Mucosa of gallbladder (tissue), 1 donor: ENCODE measurements around the gene CXCL16. TPM values are rescaled to one million over a fixed set of nuclear protein-coding genes. Genes with fewer than 3 reads are reported as not detected.
A peak's percentile ranks its signal among the peaks of the same experiment; 100 is the strongest.

ENCODE experiments used
- DNase-seq: peaks from one replicate; pipeline ENCODE4 v3.0.0-alpha.2; 2020; ENCODE audit warnings: low spot score
- total RNA-seq: library from RNA; stranded (reverse); gene quantifications from one replicate; pipeline ENCODE4 v1.2.1, GENCODE V29; 2021
- donor health status: DM: no; HTN: no; CAD: no.

CXCL16 gene
- total RNA-seq: 92.6 TPM

- peak; percentile 48 for DNase-seq
Measured at GRCh38 chr17:4739122-4740024, at the start of gene CXCL16, which contains the start of gene ZMYND15. Gene CXCL16 (minus strand): TSS chr17:4739928. CDS start chr17:4739339, 589 bp downstream. Gene ZMYND15 (plus strand): TSS chr17:4739833. CDS start chr17:4740549, 716 bp downstream.

GRCh38 chr17:4788807-4789700 lies 49.3 kb upstream of the CXCL16 start, which contains the start of gene GLTPD2:
Gene GLTPD2 (plus strand): TSS chr17:4788964. CDS start chr17:4789012, 48 bp downstream.
- no peak for DNase-seq

DNA sequence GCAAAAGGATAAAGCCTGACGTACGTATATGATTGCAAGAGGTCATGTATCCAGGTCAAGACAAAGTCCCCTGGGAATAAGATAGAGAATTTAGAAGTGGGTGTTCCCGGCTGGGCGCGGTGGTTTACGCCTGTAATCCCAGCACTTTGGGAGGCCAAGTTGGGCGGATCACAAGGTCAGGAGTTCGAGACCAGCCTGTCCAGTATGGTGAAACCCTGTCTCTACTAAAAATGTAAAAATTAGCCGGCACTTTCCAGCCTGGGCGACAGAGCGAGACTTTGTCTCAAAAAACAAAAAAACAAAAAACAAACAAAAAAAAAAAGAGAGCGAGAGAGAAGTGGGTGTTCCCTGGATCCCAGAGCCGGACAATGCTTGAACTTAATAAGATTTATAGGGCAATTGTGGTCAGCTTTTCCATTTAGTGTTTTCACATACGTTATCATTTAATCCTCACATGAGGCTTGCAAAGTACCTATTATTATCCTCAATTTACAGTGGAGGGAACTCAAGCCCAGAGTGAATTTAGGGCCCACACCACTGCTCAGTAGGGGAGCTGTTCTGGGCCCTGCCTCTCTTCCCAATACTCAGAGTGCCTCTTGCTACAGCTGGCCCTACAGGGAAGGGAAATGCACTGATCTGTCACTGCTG lies 48.6 kb upstream of the CXCL16 start:
- DNase-seq: no peak

GRCh38 chr17:4786516-4786915 lies 46.8 kb upstream of the CXCL16 start:
- no peak for DNase-seq

GRCh38 chr17:4786106-4786511 lies 46.4 kb upstream of the CXCL16 start, which contains the start of gene VMO1:
Gene VMO1 (minus strand): TSS chr17:4786364. CDS start chr17:4786352, 12 bp downstream.
- DNase-seq: no peak

GRCh38 chr17:4785311-4786105 lies 45.8 kb upstream of the CXCL16 start:
- DNase-seq: no peak

DNA sequence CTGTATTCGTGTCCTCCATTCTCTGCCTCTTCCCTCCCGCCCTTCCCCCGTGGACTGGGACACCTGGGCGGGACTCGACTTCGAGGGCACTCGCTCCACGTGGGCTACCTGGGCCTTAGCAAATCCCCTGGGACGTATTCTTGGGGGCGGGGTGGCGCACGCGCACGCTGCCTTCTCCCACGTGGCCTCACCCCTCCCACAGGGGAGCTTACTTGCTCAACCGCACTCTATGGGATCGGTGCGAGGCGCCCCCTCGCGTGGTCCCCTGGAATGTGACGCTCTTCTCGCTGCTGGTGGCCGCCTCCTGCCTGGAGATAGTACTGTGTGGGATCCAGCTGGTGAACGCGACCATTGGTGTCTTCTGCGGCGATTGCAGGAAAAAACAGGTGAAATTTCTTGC lies 42.9 kb upstream of the CXCL16 start:
- DNase-seq: no peak

- no peak for DNase-seq
Measured at GRCh38 chr17:4780325-4780955, 40.7 kb upstream of the CXCL16 start.

DNA sequence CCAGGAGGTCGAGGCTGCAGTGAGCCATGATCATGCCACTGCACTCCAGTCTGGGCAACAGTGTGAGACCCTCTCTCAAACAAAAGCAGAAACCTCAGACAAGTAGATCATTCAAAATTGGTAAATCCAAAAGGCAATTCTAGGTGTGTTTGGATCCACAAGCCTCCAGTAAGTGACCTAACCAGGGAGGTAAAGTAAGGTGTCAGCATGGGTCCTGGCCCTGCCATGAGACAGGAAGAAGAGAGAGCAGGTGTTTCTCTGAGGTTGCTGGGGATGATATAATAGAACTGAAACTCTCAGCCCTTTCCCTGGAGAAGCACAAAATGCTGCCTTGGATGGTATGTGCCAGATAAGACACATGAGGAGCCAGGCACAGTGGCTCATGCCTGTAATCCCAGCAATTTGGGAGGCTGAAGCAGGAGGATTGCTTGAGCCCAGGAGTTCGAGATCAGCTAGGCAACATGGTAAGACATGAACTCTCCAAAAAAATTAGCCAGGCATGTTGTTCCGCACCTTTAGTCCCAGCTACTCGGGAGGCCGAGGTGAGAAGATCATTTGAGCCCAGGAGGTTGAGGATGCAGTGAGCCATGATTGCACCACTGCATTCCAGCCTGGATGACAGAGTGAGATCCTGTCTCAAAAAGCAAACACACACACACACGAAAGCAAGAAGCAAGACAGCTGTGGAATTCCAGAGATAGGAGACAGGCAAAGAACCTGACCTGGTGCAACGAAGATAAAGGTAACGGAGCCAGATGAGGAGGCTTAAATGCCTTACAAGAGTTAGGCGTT lies 38.4 kb upstream of the CXCL16 start:
- DNase-seq: no peak

- DNase-seq: no peak
Measured at GRCh38 chr17:4772235-4772613, 32.5 kb upstream of the CXCL16 start.

- peak; percentile 81 for DNase-seq
Measured at GRCh38 chr17:4771519-4772234, 31.9 kb upstream of the CXCL16 start, which contains the start of gene TM4SF5. Gene TM4SF5 (plus strand): TSS chr17:4771886. CDS start chr17:4771923, 37 bp downstream.

DNA sequence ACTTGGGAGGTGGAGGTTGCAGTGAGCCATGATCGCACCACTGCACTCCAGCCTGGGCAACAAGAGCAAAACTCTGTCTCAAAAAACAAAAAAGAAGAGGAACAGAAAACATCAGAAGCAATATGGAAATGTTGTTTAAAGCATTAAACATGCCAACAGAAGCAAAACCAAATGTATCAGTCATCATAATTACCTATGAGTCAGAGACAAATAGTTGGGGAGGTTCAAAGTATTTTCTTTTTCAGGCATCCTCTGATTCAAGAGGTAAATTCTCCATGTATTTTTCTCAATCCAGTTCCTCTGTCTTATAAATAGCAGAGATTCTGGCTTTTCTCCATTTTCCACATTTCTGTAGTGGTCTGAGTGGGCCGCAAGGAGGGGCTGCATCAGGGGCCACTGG lies 29.9 kb upstream of the CXCL16 start:
- DNase-seq: no peak

- no peak for DNase-seq
Measured at GRCh38 chr17:4768298-4768697, 28.6 kb upstream of the CXCL16 start.

DNA sequence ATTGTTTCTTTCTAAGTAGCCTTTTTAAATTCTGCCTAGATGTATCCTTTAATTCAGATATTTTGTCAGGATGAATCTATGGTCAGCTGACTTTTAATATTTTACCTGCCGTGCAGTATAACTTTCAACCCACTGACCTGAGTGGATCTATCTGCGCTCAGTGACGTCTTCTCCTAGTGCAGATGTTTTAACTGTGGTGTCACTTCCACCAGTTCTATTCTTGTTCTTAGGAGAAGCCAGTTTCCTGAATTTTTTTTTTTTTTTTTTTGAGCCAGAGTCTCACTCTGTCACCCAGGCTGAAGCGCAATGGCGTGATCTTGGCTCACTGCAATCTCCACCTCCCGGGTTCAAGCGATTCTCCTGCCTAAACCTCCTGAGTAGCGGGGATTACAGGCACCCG lies 27.0 kb upstream of the CXCL16 start:
- DNase-seq: no peak

DNA sequence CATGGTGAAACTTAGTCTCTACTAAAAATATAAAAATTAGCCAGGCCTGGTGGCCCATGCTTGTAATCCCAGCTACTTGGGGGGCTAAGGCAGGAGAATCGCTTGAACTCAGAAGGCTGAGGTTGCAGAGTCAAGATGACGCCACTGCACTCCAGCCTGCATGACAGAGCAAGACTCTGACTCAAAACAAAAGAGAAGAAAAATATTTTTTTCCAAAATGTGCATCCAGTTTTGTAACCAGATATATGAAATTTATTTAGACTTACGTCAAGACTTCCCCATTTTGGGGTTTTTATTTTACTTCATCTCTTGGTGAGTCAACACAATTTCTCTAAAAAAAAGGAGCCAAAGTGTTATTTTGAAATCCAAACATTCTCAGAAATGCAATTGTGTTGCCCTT lies 26.5 kb upstream of the CXCL16 start:
- no peak for DNase-seq

DNA sequence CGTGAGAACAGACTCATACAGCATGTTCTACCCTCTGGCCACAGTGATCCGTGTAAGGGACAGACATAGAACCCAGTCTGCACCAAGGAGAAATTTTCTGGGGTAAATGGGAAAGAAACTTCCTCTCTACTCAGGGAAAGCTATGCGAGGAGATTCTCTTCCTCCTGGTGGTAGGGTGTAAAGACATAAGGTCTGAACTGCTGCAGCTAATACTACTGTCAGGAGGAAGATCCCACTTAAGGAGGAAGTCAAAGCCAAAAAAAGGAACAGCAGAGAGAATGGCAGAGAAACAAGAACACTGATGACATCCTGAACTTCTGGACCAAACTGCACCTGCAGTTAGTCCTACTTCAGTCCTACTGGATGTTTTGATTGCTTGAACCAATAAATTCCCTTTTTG lies 24.9 kb upstream of the CXCL16 start:
- DNase-seq: no peak

GRCh38 chr17:4759776-4760236 lies 20.1 kb upstream of the CXCL16 start:
- peak; percentile 35 for DNase-seq

DNA sequence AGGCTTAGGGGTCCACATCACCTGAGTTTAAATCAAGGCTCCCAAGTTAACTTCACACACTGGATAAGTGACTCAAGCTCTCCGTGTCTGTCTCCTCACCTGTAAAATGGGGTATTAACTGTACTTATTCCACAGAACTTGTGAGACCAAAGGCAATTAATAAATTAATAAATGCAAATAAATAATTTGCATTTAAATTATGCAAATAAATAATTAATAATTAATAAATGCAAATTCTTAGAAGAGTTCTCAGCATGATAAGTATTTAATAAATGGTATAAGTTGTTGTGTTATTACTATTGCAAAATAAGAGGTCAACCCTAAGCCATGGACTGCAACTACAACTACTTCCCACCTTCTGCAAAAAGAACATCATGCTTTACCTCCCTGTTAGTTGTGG lies 13.7 kb upstream of the CXCL16 start:
- DNase-seq: no peak

DNA sequence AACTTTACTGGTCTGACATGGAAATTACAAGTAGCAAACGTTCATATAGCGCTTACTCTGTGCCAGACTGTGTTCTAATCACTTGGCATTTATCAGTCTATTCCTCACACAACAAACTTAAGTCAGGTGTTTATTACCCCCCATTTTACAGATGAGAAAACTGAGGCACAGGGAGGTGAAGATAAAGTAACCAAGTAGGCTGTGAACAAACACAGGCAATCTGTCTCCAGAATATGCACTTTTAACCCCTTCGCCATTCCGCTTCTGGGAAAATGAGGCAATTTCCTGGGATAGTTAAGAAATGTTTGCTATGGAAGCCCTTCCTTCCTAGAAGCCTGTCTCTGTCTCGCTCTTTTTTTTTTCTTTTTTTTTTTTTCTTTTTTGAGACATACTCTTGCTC lies 12.2 kb upstream of the CXCL16 start:
- no peak for DNase-seq
